ES-I3 (cell line): ENCODE data around the gene TTLL13.
"Not testable (repeated sequence)": the region's sequence is repeated elsewhere in the genome, so short reads cannot be mapped to it uniquely, and the experiment has no call there.

Experiments used
- H3K36me3 ChIP-seq: 2 replicates; pipeline ENCODE4 v1.6.1; 2013; ENCODE audit warnings: mild to moderate bottlenecking, low read length, control low read depth, moderate library complexity; ENCODE audit not compliant: insufficient read depth
- H3K4me1 ChIP-seq: 2 replicates; pipeline ENCODE4 v1.6.1; 2013; ENCODE audit warnings: mild to moderate bottlenecking, control low read depth, low read length; ENCODE audit not compliant: insufficient read depth
- H3K9ac ChIP-seq: 2 replicates; pipeline ENCODE4 v1.6.1; 2013; ENCODE audit warnings: low read depth, mild to moderate bottlenecking, low read length, moderate library complexity
- H3K9me3 ChIP-seq: 2 replicates; pipeline ENCODE4 v1.6.1; 2013; ENCODE audit warnings: mild to moderate bottlenecking, low read length, moderate library complexity; ENCODE audit not compliant: control insufficient read depth, insufficient read depth

Gene TTLL13

GRCh38 chr15:90296316-90296884, 47.0 kb downstream of the TTLL13 start:
- not testable (repeated sequence) for H3K4me1 ChIP-seq, H3K9ac ChIP-seq, H3K9me3 ChIP-seq, H3K36me3 ChIP-seq

GRCh38 chr15:90297021-90297420, 47.7 kb downstream of the TTLL13 start:
- no peaks in the 10 kb centered on the region for H3K36me3 ChIP-seq
- no peaks in the 10 kb centered on the region for H3K9me3 ChIP-seq
- H3K9ac ChIP-seq, result no peak overlapping the region

GRCh38 chr15:90300541-90300940, 51.2 kb downstream of the TTLL13 start:
- peak overlapping the region; percentile 12; the same call in 1 of the 2 replicates for H3K9ac ChIP-seq
- H3K9me3 ChIP-seq, result no peaks in the 10 kb centered on the region
- H3K4me1 ChIP-seq, result peaks cover 8% of the 10 kb centered on the region; the same call in 1 of the 2 replicates
- H3K36me3 ChIP-seq, result no peaks in the 10 kb centered on the region

More at GRCh38 chr15:90297021-90297420, 47.7 kb downstream of the TTLL13 start:
- peaks cover 6% of the 10 kb centered on the region; the same call in 1 of the 2 replicates for H3K4me1 ChIP-seq

GRCh38 chr15:90300988-90301706, 51.8 kb downstream of the TTLL13 start:
- H3K36me3 ChIP-seq, result no peaks in the 10 kb centered on the region
- no peaks in the 10 kb centered on the region for H3K9me3 ChIP-seq
- peak overlapping the region; percentile 12; the same call in 1 of the 2 replicates for H3K9ac ChIP-seq
- H3K4me1 ChIP-seq, result peaks cover 8% of the 10 kb centered on the region; the same call in 1 of the 2 replicates

GRCh38 chr15:90301707-90302300, 52.4 kb downstream of the TTLL13 start:
- H3K9ac ChIP-seq, result no peak overlapping the region
- peaks cover 8% of the 10 kb centered on the region; the same call in 1 of the 2 replicates for H3K4me1 ChIP-seq
- H3K36me3 ChIP-seq, result no peaks in the 10 kb centered on the region
- no peaks in the 10 kb centered on the region for H3K9me3 ChIP-seq

- not testable (repeated sequence) for H3K36me3 ChIP-seq, H3K9ac ChIP-seq, H3K9me3 ChIP-seq, H3K4me1 ChIP-seq
These were observed 56.0 kb downstream of the TTLL13 start for GRCh38 chr15:90305355-90305754.

GRCh38 chr15:90305932-90306331, 56.6 kb downstream of the TTLL13 start:
- no peaks in the 10 kb centered on the region for H3K9me3 ChIP-seq
- peaks cover 8% of the 10 kb centered on the region; the same call in 1 of the 2 replicates for H3K4me1 ChIP-seq
- H3K36me3 ChIP-seq, result no peaks in the 10 kb centered on the region
- H3K9ac ChIP-seq, result no peak overlapping the region

GRCh38 chr15:90306560-90306959, 57.2 kb downstream of the TTLL13 start:
- no peak overlapping the region for H3K9ac ChIP-seq
- H3K9me3 ChIP-seq, result no peaks in the 10 kb centered on the region
- H3K4me1 ChIP-seq, result peaks cover 7% of the 10 kb centered on the region; the same call in 1 of the 2 replicates
- no peaks in the 10 kb centered on the region for H3K36me3 ChIP-seq

- Histone ChIP-seq H3K4me1 (no peaks in the 10 kb centered on the region), H3K9ac (no peak overlapping the region), H3K36me3 (no peaks in the 10 kb centered on the region), H3K9me3 (no peaks in the 10 kb centered on the region)
These were observed 58.3 kb downstream of the TTLL13 start for GRCh38 chr15:90307661-90308060.

- Histone ChIP-seq H3K9me3 (no peaks in the 10 kb centered on the region), H3K36me3 (no peaks in the 10 kb centered on the region), H3K9ac (no peak overlapping the region), H3K4me1 (no peaks in the 10 kb centered on the region)
These were observed 59.7 kb downstream of the TTLL13 start for GRCh38 chr15:90309020-90309419.
